ENCODE results near the gene PODNL1.

Gene PODNL1

DNA sequence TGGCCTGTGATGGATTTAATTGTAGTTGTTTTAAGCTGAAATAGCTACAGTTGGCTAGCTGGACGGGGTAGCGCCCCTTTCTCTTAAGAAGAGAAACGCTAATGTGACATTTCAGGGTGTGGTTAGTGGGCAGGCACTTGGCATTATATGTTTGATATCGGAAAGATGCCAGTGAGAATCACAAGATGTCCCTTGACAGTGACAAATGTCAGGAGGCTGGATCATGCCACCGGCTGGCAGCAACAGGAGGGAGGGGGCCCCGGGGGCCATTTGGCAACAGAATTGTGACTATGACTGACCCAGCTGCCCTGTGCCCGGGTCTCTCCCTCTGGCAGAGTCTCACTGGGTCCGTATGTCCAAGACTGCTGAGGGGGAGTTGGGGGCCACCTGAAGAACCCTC is 18.8 kb upstream of the PODNL1 start:
- peak; percentile 58 for DNase-seq

- no peak for DNase-seq
Observed at GRCh38 chr19:13956365-13956744, 18.1 kb upstream of the PODNL1 start.

- no peak for DNase-seq
Observed at GRCh38 chr19:13955662-13956364, 17.6 kb upstream of the PODNL1 start.

- no peak for DNase-seq
Observed at GRCh38 chr19:13954185-13954584, 16.0 kb upstream of the PODNL1 start.

GRCh38 chr19:13952931-13953531 is 14.8 kb upstream of the PODNL1 start:
- DNase-seq = peak; percentile 73

DNA sequence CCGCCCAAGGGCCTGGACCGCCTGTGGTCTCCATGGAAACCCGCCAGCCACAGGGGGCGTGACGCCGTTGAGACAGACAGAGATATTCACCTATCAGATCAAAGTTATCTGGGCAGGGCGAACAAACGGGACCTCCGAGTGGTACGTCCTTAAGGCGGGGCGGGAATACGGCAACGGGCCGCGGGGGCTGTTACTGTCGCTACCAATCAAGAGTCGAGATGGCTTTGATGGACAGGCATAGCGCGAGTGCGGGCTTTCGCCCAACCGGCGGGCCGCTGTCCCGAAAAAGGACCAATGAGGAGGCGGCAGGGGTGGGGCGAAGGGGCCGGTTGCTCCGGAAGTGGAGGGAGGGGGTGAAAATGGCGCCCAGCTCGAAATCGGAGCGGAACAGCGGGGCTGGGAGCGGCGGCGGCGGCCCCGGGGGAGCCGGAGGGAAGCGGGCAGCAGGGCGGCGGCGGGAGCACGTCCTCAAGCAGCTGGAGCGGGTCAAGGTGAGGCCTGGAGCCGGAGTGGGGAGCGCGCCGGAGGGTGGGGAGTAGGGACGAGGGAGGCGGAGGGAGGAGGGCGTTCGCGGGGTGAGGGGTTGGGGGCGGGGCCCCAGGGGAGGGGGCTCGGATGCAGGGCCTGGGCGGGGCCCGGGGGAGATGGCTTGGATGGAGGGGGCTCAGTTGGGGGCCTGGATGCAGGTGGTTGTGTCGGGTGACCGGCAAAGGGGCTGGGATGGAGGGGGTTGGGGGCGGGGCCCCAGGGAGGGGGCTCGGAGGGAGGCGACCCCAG is 14.1 kb upstream of the PODNL1 start, which contains the start of gene DCAF15:
DCAF15 (plus strand) TSS at position 356 of the 777 bp plus-strand sequence; CDS start at position 360, 4 bp downstream.
- peak; percentile 100 for DNase-seq

DNA sequence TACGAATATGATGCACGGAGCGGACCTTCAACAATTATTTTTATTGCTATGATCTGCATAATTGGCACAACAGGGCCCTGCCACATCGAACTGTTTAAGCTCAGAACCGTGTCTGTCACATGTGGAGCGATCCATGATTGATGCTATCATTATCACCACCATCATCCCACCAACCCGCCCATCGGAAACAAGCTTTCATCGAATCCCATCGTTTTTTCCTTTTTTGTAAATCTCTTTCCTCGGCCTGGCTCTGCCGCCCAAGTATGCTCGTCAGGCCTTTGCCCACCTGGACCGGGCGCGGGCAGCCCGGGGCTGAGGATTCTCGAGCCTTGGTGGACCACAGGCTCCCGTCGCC is 13.6 kb upstream of the PODNL1 start:
- DNase-seq = no peak

DNA sequence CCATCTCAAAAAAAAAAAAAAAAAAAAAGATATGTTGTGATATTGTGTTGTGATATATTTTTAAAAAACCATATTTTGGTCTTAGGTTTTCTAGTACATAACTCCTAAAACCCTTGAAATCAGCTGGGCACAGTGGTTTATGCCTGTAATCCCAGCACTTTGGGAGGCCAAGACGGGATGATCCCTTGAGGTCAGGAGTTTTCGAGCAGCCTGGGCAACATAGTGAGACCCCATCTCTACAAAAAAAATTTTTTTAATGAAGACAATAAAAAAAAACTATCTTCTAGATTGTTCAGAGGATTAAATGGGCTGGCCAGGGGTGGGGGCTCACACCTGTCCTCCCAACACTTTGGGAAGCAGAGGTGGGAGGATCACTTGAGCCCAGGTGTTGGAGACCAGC is 12.8 kb upstream of the PODNL1 start:
- no peak for DNase-seq

GRCh38 chr19:13946414-13946813 is 8.2 kb upstream of the PODNL1 start:
- no peak for DNase-seq

GRCh38 chr19:13942023-13942684 is 3.9 kb upstream of the PODNL1 start:
- DNase-seq = peak; percentile 49

DNA sequence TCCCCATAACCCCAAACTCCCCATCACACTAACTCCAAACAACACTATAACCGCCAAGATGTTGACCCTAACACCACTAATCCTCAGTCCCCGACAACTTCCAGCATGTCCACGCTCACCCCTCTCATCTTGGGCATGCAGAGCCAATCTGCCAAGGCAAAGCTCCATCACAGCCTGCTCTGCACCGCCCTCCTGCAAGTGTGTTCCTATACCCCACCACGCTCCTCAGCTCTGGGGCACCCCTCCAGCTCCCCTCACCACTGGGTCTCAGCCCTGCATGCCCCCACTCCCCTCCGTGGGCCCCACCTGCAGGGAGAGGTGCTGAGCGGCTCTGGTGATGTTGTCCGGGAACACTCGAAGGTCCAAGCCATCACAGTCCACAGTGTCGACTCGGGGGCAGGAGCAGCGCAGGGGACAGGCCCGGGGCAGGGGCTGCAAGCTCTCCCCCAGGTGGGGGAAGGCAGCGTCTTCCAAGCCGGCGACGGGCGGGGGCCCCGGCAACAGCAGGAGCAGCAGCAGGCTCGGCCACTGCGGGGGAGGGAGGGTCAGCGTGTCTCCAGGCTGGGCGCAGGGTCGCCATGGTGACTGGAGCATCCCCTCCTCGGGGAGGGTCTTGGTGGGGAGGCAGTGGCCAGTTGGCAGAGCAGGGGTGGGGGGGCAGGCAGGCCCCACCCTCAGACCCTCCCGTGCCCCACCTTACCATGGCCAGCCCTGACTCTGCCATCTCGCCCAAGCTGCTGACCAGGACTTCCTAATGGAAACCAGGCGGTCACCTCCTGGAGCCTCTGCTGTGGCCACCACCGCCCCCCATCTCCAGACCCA is 527 bp downstream of the PODNL1 start:
- DNase-seq = no peak

- DNase-seq = peak; percentile 48
Observed at GRCh38 chr19:13935765-13936510, 2.3 kb downstream of the PODNL1 start.

- DNase-seq = no peak
Observed at GRCh38 chr19:13934785-13935109, 3.5 kb downstream of the PODNL1 start.

GRCh38 chr19:13932911-13933393 is 5.3 kb downstream of the PODNL1 start:
- DNase-seq = no peak

- DNase-seq = no peak
Observed at GRCh38 chr19:13932149-13932637, 6.0 kb downstream of the PODNL1 start.

GRCh38 chr19:13931391-13932148 is 6.6 kb downstream of the PODNL1 start:
- DNase-seq = no peak

GRCh38 chr19:13930402-13930801 is 7.8 kb downstream of the PODNL1 start:
- no peak for DNase-seq

DNA sequence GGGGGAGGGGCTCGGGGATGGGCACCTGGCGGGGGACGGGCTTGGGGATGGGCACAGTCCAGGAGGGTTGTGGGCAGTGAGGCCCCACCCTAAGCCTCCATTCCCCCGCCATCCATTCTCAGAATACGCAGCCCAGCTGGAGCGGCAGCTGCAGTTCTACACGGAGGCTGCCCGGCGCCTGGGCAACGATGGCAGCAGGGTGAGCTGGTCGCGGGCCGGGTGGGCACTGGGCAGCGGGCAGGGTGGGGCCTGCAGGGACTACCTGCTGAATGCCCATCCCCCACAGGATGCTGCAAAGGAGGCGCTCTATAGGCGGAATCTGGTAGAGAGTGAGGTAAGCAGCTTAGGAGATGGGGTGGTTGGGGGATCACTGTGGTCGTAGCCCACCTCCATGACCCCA is 8.3 kb downstream of the PODNL1 start:
- DNase-seq = no peak

DNA sequence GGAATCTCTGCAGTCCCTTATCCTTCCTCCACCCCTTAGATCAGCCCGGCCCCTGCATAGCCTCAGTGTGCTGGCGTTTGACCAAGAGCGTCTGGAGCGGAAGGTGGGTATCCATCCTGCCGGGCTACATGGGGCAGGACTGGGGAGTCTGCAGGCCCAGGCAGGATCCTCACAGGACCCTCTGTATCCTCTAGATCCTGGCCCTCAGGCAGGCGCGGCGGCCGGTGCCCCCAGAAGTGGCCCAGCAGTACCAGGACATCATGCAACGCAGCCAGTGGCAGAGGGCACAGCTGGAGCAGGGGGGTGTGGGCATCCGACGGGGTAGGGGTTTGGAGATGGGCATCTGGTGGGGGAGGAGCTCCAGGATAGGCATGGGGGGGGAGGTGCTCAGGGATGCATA is 8.9 kb downstream of the PODNL1 start:
- DNase-seq = no peak

- DNase-seq = no peak
Observed at GRCh38 chr19:13926715-13927114, 11.5 kb downstream of the PODNL1 start.

GRCh38 chr19:13926010-13926409 is 12.2 kb downstream of the PODNL1 start:
- DNase-seq = no peak
